Uterus (tissue), 2 donors: Measurements from ENCODE around the gene DHX9.

Experiments used
- POLR2A ChIP-seq, 2 donors: fragments of 450-650 bp; IDR thresholded peaks; one replicate each; pipeline ENCODE4 v1.6.1; 2016; ENCODE audit warnings: antibody characterized with exemption in 2 of 2, mild to moderate bottlenecking in 1 of 2, moderate library complexity in 1 of 2
- TF ChIP-seq, protein P1 (sequence below), 4 experiments: fragments of 200-600 bp in 2 of 4; fragments of 450-650 bp in 2 of 4; sonication (generic) in 2 of 4; IDR thresholded peaks; one replicate each; pipeline ENCODE4 v1.5.1; 2016 to 2019; ENCODE audit warnings: antibody characterized with exemption in 4 of 4, mild to moderate bottlenecking in 2 of 4, moderate library complexity in 1 of 4

DNA sequence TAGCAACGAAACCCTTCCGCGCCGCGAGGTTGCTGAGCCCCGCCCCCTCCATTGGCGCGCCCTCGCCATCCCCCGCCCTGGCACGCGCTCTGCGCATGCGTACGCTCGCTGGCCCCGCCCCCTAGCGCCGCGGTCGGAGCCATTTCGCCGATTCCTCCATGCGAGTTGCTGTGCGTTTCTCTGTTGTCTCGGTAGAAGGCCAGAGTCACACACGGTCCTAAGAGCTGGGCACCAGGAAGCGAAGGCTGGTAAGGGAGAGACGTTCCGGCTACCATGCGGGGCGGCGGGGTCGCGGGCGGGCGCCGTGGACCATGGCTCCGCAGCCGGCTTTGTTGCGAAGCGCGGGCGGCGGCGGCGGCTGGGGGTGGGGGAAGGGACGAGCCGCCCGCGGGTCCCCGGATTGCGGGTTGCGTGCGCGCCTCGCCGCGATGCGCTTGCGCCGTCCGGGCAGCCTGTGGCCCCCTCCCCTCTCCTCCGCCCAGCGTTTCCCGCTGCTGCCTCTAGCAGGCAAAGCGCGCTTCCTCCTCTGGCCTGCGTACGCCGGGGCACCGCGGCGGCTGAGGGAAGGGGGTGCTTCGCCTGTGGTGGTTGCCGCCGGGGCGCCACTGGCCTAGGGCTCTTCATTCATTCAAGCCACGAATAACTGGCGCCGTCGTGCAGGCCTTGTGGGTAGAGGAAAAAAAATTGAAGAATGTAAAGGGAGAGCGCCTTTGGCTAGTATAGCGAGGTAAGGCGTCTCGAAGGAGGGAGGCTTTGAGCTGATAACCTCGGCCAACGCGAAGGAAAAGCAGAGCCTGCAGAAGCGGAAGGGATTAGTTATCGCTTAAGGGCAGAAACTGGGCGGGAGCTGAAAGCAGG is at the start of gene DHX9:
- TF ChIP-seq, protein P1, sequence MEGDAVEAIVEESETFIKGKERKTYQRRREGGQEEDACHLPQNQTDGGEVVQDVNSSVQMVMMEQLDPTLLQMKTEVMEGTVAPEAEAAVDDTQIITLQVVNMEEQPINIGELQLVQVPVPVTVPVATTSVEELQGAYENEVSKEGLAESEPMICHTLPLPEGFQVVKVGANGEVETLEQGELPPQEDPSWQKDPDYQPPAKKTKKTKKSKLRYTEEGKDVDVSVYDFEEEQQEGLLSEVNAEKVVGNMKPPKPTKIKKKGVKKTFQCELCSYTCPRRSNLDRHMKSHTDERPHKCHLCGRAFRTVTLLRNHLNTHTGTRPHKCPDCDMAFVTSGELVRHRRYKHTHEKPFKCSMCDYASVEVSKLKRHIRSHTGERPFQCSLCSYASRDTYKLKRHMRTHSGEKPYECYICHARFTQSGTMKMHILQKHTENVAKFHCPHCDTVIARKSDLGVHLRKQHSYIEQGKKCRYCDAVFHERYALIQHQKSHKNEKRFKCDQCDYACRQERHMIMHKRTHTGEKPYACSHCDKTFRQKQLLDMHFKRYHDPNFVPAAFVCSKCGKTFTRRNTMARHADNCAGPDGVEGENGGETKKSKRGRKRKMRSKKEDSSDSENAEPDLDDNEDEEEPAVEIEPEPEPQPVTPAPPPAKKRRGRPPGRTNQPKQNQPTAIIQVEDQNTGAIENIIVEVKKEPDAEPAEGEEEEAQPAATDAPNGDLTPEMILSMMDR (IDR thresholded peaks at IDR 0.05): peak in 1 of 4 experiments; percentile 38
- peak; percentile 84 to 95 for TF ChIP-seq POLR2A (IDR thresholded peaks at IDR 0.05)
